ENCODE results near the gene ARMC5. TPM values are rescaled to one million over a fixed set of nuclear protein-coding genes. Genes with fewer than 3 reads are reported as not detected.

The ARMC5 gene
- total RNA-seq, 1 experiment from 2014 or later, result 11.8 TPM

- no peaks in the 10 kb centered on the region for H3K9me2 ChIP-seq (ENCODE audit: insufficient read depth)
- ChIA-PET CTCF (interaction anchor here (0.8 to 3.4 kb wide), 19 partner anchors 8 to 506 kb away, joined by 3 to 32 read pairs (median 7); partner anchors contain the start of genes HSD3B7, KAT8, TGFB1I1 and ZNF267), POLR2A (interaction anchor here (0.7 to 2.1 kb wide), 8 partner anchors 8 to 414 kb away, joined by 4 to 12 read pairs (median 6); partner anchors contain the start of genes FUS, KAT8, RUSF1 and ZNF267), RAD21 (ENCODE audit: low non-redundant PET in 1 of 2, low total read pairs in 2 of 2, uncharacterized antibody in 2 of 2, unreplicated experiment in 2 of 2) (interaction anchor here in 1 of 2 experiments (0.6 to 1.1 kb wide), 2 partner anchors 342 to 506 kb away, joined by 3 to 4 read pairs; no protein-coding TSS in a partner anchor)
- peaks cover 34% of the 10 kb centered on the region for H3K79me2 ChIP-seq (ENCODE audit: insufficient read depth, low read length)
- no peaks in the 10 kb centered on the region for H3K36me3 ChIP-seq (ENCODE audit: control insufficient read depth in 1 of 2, insufficient read depth in 2 of 2, low read length in 2 of 2)
- H2AFZ ChIP-seq (ENCODE audit: low read depth, low read length, poor library complexity, severe bottlenecking), result no peak overlapping the region
- peak; percentile 98 for DNase-seq (ENCODE audit: low read depth, low spot score)
- H3K4me1 ChIP-seq (ENCODE audit: control insufficient read depth in 1 of 2, insufficient read depth in 2 of 2, low read length in 2 of 2), result peaks cover 3 to 39% of the 10 kb centered on the region in 2 experiments; a peak in 3 of 4 replicates
- H3K4me3 ChIP-seq (replicated peaks in 1 of 2; ENCODE audit: low read depth in 1 of 2, low read length in 2 of 2), result peak overlapping the region; percentile 70 to 90
- peak overlapping the region; percentile 97 for H3K27ac ChIP-seq (ENCODE audit: low read depth, low read length)
- H3K9me3 ChIP-seq (ENCODE audit: control insufficient read depth in 1 of 2, insufficient read depth in 1 of 2, low read depth in 1 of 2, low read length in 2 of 2), result no peaks in the 10 kb centered on the region
- H3K4me2 ChIP-seq (ENCODE audit: low read length), result peak overlapping the region; percentile 84
- no peaks in the 10 kb centered on the region for H4K20me1 ChIP-seq (ENCODE audit: insufficient read depth)
- peak; percentile 85 for ATAC-seq
- intact Hi-C loops (cut with micrococcal nuclease), result loop anchor here (2.0 to 10.0 kb wide), 5 partner anchors 237 to 409 kb away; partner anchors contain the start of genes PRSS8, PYDC1, TRIM72 and ZNF646
- H3K27me3 ChIP-seq (ENCODE audit: insufficient read depth, low read length), result no peaks in the 10 kb centered on the region
- H3K9ac ChIP-seq (ENCODE audit: low read length), result peak overlapping the region; percentile 86
- BruUV-seq (replicated peaks), result no TSS peak
- TF ChIP-seq TCF7L2 (IDR thresholded peaks at IDR 0.05; ENCODE audit: borderline replicate concordance, extremely low read depth, insufficient read depth, insufficient read length) (no peak), FOSL1 (IDR thresholded peaks at IDR 0.05; ENCODE audit: low read depth) (no peak), SIN3A (IDR thresholded peaks at IDR 0.05; ENCODE audit: low read depth) (peak; percentile 43; the same call in 1 of the 2 replicates), EGR1 (IDR thresholded peaks at IDR 0.05; ENCODE audit: low read depth) (peak; percentile 84), ZBTB33 (IDR thresholded peaks at IDR 0.05; ENCODE audit: extremely low read depth, insufficient replicate concordance, low read length) (no peak), ZNF274 (IDR thresholded peaks at IDR 0.05; ENCODE audit: low read depth, low read length) (no peak), POLR2A (IDR thresholded peaks at IDR 0.05; ENCODE audit: borderline replicate concordance, extremely low read depth, insufficient read depth, insufficient read length) (peak; percentile 70), EZH2 (IDR thresholded peaks at IDR 0.05) (no peak), POLR2AphosphoS5 (IDR thresholded peaks at IDR 0.05; ENCODE audit: low read depth, low read length) (peak; percentile 81), ELF1 (IDR thresholded peaks at IDR 0.05; ENCODE audit: borderline replicate concordance, low read depth) (no peak; the same call in 1 of the 2 replicates), CEBPB (IDR thresholded peaks at IDR 0.05; ENCODE audit: low read depth) (peak; percentile 16; the same call in 1 of the 2 replicates), ATF3 (IDR thresholded peaks at IDR 0.05) (no peak), JUND (IDR thresholded peaks at IDR 0.05) (no peak), SP1 (IDR thresholded peaks at IDR 0.05; ENCODE audit: low read depth) (peak; percentile 25; the same call in 1 of the 2 replicates), SRF (IDR thresholded peaks at IDR 0.05; ENCODE audit: low read depth) (no peak), CTCF (IDR thresholded peaks at IDR 0.05 in 2 of 3, conservative IDR thresholded peaks at IDR 0.05 in 1 of 3; ENCODE audit: borderline replicate concordance in 1 of 3, insufficient read depth in 1 of 3, low read depth in 2 of 3, low read length in 2 of 3) (no peak), REST (IDR thresholded peaks at IDR 0.05; ENCODE audit: low read depth) (no peak)
These were observed 633 bp downstream of the ARMC5 start for GRCh38 chr16:31459687-31460581.

Measured in HCT116 (cell line).